GM21515 (cell line): ENCODE measurements around the gene RASGRF1.
A peak's percentile ranks its signal among the peaks of the same experiment; 100 is the strongest.

ENCODE experiments used
- ATAC-seq: cut with Tn5 transposase; IDR thresholded peaks from one replicate; pipeline ENCODE4 v1.9.1; 2021; ENCODE audit not compliant: unreplicated experiment

The RASGRF1 gene

GRCh38 chr15:78989701-78990240 is 100.8 kb downstream of the RASGRF1 start:
- ATAC-seq = no peak

DNA sequence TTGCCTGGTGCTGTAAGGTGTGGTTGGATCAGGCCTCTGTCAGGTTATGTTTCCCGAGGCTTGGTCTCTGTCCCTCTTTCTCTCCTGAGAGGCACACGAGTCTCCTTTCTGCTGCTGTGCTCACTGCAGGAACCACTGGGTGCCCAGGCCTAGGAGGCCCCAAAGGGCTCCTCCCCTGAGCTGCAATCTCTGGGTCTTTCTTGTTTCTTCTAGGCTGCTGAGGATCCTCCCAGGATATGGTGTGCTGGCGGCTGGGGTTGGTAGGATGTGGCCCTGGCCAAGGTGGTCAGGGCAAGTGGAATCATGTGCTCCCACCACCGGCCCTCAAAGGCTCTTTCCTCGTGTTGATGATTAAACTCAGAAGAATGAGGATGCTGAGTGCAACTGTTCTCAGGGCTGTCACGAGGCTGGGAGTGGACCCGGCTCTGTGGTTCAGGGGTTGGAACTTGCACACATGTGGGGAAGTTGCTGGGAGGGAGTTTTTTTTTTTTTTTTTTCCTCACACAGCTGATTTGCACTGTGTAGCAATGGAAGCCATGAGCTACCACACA is 102.1 kb downstream of the RASGRF1 start:
- ATAC-seq = no peak

GRCh38 chr15:78987556-78988360 is 102.8 kb downstream of the RASGRF1 start:
- ATAC-seq = no peak

- ATAC-seq = no peak
Measured at GRCh38 chr15:78985859-78986475, 104.6 kb downstream of the RASGRF1 start.

GRCh38 chr15:78984041-78984440 is 106.5 kb downstream of the RASGRF1 start:
- ATAC-seq = no peak

GRCh38 chr15:78983146-78983918 is 107.2 kb downstream of the RASGRF1 start:
- no peak for ATAC-seq

DNA sequence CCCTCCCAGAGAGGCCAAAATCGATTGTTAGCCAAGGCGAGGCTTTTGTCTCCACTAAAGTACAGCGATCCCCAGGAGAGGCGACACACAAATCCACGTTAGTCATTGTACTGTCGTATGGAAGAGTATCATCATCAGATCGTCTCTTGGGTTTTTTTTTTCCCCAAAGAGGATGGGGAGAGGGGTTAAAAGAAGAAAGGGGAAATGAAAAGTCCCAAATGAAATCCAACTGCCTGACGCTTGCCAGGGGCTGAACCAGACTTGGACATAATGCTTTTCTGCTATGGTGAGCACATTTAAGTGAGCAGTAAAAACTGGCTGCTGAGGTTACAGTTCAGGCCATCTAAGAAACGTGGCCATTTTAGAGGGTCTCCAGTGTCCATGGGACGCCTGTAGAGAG is 107.8 kb downstream of the RASGRF1 start:
- ATAC-seq = no peak

DNA sequence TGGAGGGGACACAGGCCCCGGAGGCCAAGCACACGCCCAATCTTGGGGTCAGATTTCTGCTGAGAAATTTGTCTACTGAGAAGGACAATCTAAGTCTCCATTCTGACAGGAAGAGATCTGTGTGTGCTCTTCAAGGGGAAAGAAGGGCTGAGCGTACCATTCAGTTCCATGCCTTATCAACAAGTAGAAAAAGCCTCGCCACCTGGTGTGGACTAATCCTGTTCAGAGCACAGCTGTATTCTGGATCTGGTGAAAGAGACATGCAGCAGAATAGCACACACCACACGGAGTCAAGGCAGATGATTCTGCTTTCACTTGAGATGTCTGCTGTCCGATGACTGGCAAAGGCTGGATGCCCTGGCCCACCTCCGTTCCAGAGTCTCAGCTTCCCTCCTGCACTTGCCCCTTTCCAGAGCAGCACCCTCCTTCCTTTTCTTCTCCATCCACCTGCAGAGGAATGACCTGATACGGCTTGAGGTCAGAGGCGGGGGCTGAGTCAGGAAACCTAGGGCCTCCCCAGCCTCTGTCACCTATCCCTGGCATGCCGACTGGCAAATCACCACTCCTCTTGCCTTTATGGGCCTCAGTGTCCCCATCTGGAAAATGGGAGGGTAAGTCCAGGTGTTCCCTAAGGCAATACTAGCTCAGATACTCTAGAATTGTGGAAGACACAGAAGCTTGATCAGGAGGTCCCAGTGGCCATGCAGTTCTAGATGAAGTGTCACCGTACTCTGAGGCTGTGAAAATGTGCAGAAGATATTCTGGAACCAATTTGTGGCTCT is 108.9 kb downstream of the RASGRF1 start:
- ATAC-seq = no peak

- no peak for ATAC-seq
Measured at GRCh38 chr15:78979456-78980320, 110.9 kb downstream of the RASGRF1 start.

- no peak for ATAC-seq
Measured at GRCh38 chr15:78978601-78979179, 111.9 kb downstream of the RASGRF1 start.

- ATAC-seq = peak; percentile 46
Measured at GRCh38 chr15:78977591-78978347, 112.8 kb downstream of the RASGRF1 start.

DNA sequence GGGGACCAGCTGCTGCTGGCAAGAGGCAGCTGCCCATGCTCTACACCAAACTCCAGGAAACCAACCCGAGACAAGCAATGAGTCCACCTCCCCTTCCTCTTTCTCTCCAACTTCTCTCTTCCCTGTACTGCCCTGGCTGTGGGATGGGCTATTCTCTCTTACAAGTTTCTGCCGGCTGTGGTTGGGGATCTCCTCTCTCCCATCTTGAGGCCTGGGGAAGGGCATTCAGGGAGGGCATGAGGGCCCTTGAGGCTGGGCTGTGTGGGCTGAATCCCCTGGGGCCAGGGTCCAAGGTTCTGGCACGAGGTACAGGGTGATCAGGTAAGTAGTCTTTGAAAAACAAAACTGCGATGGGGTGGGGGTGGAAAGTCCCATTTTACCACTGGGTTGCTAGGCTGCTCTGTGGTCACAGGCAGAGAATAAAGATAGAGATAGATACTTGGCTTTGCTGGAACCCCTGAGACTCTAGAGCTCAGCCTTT is 113.4 kb downstream of the RASGRF1 start:
- ATAC-seq = peak; percentile 59

GRCh38 chr15:78976691-78977090 is 113.9 kb downstream of the RASGRF1 start:
- peak; percentile 4 for ATAC-seq

DNA sequence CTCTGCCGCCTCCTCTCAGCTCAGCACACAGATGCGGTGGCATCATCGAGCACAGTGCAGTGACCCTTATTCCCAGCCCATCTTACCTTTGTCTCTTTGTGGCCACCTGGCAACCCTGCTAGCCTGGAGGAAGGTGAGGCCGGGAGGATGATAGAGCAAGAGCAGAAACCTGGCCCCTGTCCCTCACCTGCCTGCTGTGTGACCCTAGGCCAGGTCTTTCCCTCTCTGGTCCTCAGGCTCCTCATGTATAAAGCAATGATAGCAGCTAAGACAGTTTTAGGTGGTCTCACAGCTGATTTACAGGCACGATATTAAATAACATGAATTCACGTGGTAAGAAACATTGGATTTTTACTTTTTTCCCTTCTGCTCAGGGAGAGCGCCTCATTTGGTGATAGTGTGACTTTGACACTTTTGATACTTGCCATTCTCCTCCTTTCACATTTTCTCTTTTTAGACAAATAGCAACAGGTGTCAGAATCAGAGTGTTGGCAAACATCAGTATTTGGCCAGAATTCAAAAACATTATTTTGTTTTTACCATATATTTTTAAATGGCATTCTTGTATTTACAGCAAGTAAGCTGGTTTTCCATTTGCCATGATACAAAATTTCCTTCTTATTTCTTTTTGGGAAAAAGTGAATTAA is 116.2 kb downstream of the RASGRF1 start:
- no peak for ATAC-seq

DNA sequence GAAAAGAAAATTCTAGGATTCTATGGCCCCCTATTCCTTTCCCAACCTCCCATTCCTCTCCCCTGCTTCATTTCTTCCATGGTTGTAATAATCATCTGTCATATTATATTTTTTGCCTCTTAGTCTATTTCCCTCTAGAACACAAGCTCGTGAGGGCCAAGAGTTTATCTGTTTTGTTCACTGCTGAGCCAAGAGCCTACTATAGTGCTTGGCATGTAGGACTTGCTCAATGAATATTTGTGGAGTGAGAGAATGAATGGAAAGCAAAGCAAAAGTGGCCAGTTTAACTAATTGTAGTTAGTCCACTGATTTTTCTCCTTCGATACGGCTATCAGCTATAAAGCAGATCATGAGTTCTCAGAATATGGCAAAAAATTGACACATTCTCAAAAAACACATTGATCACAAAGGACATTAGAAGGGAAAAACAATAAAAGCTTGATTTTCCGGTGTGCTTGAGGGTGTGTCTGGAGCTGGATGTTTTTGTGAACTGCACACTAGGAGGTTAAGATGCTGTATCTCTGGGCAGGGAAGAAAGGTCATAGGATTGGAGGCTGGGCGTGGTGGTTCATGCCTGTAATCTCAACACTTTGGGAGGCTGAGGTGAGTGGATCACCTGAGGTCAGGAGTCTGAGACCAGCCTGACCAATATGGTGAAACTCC is 120.8 kb downstream of the RASGRF1 start:
- ATAC-seq = no peak

DNA sequence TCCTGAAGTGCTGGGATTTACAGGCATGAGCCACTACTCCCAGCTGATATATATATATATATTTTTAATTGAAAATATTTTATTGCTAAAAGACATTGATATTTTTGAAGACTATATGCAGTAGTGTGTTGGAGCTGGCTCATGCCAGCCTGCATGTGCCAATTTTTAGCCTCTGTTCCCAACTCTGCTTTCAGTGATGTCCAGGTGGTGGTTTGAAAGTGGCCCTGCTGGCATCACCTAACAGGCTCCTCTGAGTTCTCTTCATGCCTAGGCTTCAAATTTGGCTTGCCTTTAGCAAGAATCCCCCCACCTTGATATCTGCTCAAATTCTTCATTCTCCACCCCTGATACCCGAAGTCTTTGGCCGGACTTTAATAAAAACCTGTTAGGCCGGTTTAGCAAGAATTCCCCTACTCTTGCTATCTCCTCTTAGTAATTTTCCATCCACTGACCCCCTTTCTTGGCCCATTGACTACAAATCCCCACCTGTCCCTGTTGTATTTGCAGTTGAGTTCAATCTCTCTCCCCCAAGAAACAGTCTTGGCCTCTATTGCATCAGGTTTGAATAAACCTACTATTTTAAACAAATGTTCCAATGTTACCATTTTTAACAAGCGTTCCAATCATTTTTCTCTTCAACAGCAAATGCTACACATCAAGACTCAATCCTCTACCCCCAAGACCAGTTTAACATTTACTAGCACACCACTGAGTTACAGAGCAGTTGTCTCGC is 121.9 kb downstream of the RASGRF1 start:
- no peak for ATAC-seq

GRCh38 chr15:78968114-78968513 is 122.5 kb downstream of the RASGRF1 start:
- ATAC-seq = no peak
